Stimulated activated CD4-positive, alpha-beta T cell treated with anti-CD3 and anti-CD28 coated beads, Interleukin-1b, Interleukin-23, amount 100 ng/mL, for 48 hours (primary cell): ENCODE data around the gene SULF2.

Experiments
- DNase-seq: peaks from one replicate; pipeline ENCODE4 v3.0.0-alpha.2; 2020

The SULF2 gene

GRCh38 chr20:47627540-47627939 is 157.7 kb downstream of the SULF2 start:
- DNase-seq: no peak

GRCh38 chr20:47623206-47623605 is 162.1 kb downstream of the SULF2 start:
- DNase-seq: no peak

- no peak for DNase-seq
These were observed 163.1 kb downstream of the SULF2 start for GRCh38 chr20:47622118-47622665.

GRCh38 chr20:47620808-47621805 is 164.2 kb downstream of the SULF2 start:
- no peak for DNase-seq

- DNase-seq: no peak
These were observed 166.8 kb downstream of the SULF2 start for GRCh38 chr20:47618479-47618878.

GRCh38 chr20:47614703-47615309 is 170.5 kb downstream of the SULF2 start:
- DNase-seq: no peak

- no peak for DNase-seq
These were observed 172.6 kb downstream of the SULF2 start for GRCh38 chr20:47612670-47613069.

- no peak for DNase-seq
These were observed 173.5 kb downstream of the SULF2 start for GRCh38 chr20:47611785-47612184.

- no peak for DNase-seq
These were observed 174.4 kb downstream of the SULF2 start for GRCh38 chr20:47610945-47611250.

GRCh38 chr20:47610247-47610944 is 174.9 kb downstream of the SULF2 start:
- DNase-seq: peak; percentile 81

- no peak for DNase-seq
These were observed 176.3 kb downstream of the SULF2 start for GRCh38 chr20:47609001-47609400.
